ENCODE data around the gene NCK2. TPM values are rescaled to one million over a fixed set of nuclear protein-coding genes. Genes with fewer than 3 reads are reported as not detected.

Gene NCK2
- total and polyA plus RNA-seq, 4 donors: 19.3 to 54.4 (median 33.9) TPM

DNA sequence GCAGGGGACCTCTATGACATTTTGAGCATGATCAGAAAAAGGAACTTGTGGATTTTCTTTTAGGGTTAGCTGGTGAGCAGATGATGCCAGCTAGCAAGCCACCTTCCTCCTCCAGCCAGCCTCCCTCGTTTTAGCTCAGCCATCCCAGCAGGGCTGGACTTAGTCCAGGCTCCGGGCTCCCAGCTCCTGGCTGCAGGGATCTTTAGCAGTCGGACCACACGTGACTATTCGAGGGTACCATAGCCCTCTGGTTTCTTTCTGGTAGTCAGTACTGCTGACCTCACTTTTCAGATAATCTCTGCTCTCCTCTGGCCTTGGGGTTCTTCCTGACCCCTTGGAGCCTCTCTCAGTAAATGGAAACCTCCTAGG is 31.8 kb downstream of the NCK2 start:
- Histone ChIP-seq H3K4me1 (ENCODE audit: control insufficient read depth in 5 of 5, insufficient read depth in 5 of 5, low read length in 5 of 5) (peaks cover 8 to 38% (median 15%) of the 10 kb centered on the region in 5 donors), H3K27me3 (ENCODE audit: control insufficient read depth in 3 of 3, insufficient read depth in 3 of 3, low read length in 2 of 3) (no peaks in the 10 kb centered on the region), H3K9me3 (ENCODE audit: control insufficient read depth in 4 of 4, insufficient read depth in 3 of 4, low read length in 3 of 4) (no peaks in the 10 kb centered on the region), H3K9ac (ENCODE audit: insufficient read depth in 1 of 2, low read length in 2 of 2) (no peak overlapping the region), H3K4me3 (no peak overlapping the region), H3K36me3 (ENCODE audit: control insufficient read depth in 4 of 4, insufficient read depth in 4 of 4, low read length in 4 of 4) (peaks cover 0 to 7% (median under 1%) of the 10 kb centered on the region in 4 donors), H3K27ac (ENCODE audit: low read depth in 1 of 2, low read length in 1 of 2) (peak overlapping the region in 1 of 2 donors; percentile 9)
- 51 to 64% methylated on average over 5 of the region's 5 CpGs for WGBS, 2 donors
- TF ChIP-seq, protein P1, sequence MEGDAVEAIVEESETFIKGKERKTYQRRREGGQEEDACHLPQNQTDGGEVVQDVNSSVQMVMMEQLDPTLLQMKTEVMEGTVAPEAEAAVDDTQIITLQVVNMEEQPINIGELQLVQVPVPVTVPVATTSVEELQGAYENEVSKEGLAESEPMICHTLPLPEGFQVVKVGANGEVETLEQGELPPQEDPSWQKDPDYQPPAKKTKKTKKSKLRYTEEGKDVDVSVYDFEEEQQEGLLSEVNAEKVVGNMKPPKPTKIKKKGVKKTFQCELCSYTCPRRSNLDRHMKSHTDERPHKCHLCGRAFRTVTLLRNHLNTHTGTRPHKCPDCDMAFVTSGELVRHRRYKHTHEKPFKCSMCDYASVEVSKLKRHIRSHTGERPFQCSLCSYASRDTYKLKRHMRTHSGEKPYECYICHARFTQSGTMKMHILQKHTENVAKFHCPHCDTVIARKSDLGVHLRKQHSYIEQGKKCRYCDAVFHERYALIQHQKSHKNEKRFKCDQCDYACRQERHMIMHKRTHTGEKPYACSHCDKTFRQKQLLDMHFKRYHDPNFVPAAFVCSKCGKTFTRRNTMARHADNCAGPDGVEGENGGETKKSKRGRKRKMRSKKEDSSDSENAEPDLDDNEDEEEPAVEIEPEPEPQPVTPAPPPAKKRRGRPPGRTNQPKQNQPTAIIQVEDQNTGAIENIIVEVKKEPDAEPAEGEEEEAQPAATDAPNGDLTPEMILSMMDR (IDR thresholded peaks at IDR 0.05; ENCODE audit: control extremely low read depth, extremely low read depth): no peak
- ATAC-seq (ENCODE audit: insufficient read depth, low FRiP score): no peak
- DNase-seq: no peak

DNA sequence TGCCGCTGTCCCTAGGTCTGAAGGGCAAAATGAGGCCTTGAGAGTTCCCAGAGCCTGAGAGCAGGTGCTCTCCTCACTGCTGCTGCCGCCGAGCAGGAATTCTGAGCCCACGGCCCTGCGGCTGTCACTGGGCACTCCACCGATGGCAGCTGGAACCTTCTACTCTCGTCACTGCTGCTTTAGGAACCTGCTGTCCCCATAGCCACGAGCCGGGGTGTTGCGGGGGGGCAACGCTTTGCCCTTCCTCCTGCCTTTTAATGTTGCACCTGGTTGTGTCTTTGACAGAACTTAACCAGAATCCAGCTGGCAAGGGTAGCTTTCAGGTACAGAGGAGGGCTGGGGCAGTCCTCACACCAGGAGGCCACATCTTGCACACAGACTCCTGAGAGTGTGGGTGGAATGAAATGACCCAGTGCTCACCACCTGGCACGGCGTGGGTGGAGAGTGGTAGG is 32.3 kb downstream of the NCK2 start:
- ATAC-seq (ENCODE audit: insufficient read depth, low FRiP score) (no peak), DNase-seq (no peak)
- Histone ChIP-seq H3K4me1 (ENCODE audit: control insufficient read depth in 5 of 5, insufficient read depth in 5 of 5, low read length in 5 of 5) (peaks cover 8 to 38% (median 15%) of the 10 kb centered on the region in 5 donors), H3K9ac (ENCODE audit: insufficient read depth in 1 of 2, low read length in 2 of 2) (no peak overlapping the region), H3K9me3 (ENCODE audit: control insufficient read depth in 4 of 4, insufficient read depth in 3 of 4, low read length in 3 of 4) (no peaks in the 10 kb centered on the region), H3K27me3 (ENCODE audit: control insufficient read depth in 3 of 3, insufficient read depth in 3 of 3, low read length in 2 of 3) (no peaks in the 10 kb centered on the region), H3K4me3 (no peak overlapping the region), H3K27ac (ENCODE audit: low read depth in 1 of 2, low read length in 1 of 2) (no peak overlapping the region), H3K36me3 (ENCODE audit: control insufficient read depth in 4 of 4, insufficient read depth in 4 of 4, low read length in 4 of 4) (peaks cover 0 to 7% (median 0%) of the 10 kb centered on the region in 4 donors)
- TF ChIP-seq, protein P1 (IDR thresholded peaks at IDR 0.05; ENCODE audit: control extremely low read depth, extremely low read depth): no peak
- WGBS, 2 donors: 82 to 88% methylated on average over 13 of the region's 13 CpGs

DNA sequence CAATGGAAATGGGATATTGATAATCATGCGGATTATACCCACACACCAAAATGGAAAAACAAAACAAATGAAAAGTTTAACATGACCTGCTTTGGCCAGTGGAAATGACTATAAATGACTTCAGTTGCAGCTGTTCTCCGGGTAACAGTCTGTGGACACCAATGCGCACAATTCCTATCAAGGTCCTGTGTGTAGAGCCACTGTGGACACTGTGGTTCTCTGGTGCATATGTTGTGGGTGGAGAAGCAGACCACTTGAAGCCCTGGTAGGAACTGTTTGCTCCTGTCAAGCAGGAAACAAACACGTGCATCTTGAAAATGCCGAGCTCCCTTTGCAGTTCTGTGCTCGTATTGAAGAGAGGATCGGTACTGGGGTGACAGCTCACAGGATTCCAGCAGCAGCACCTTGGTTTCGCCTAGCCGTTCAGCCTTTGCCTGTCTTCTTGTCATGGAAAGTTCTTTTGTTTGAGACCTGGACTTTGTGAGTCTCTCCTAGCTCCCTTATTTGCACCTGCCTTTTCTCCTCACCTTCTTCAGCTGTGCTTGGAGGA is 32.9 kb downstream of the NCK2 start:
- 74 to 83% methylated on average over 9 of the region's 9 CpGs for WGBS, 2 donors
- Histone ChIP-seq H3K27ac (ENCODE audit: low read depth in 1 of 2, low read length in 1 of 2) (no peak overlapping the region), H3K4me1 (ENCODE audit: control insufficient read depth in 5 of 5, insufficient read depth in 5 of 5, low read length in 5 of 5) (peaks cover 8 to 34% (median 15%) of the 10 kb centered on the region in 5 donors), H3K27me3 (ENCODE audit: control insufficient read depth in 3 of 3, insufficient read depth in 3 of 3, low read length in 2 of 3) (no peaks in the 10 kb centered on the region), H3K9ac (ENCODE audit: insufficient read depth in 1 of 2, low read length in 2 of 2) (no peak overlapping the region), H3K36me3 (ENCODE audit: control insufficient read depth in 4 of 4, insufficient read depth in 4 of 4, low read length in 4 of 4) (peaks cover 0 to 7% (median 0%) of the 10 kb centered on the region in 4 donors), H3K4me3 (no peak overlapping the region), H3K9me3 (ENCODE audit: control insufficient read depth in 4 of 4, insufficient read depth in 3 of 4, low read length in 3 of 4) (no peaks in the 10 kb centered on the region)
- DNase-seq: no peak
- TF ChIP-seq, protein P1 (IDR thresholded peaks at IDR 0.05; ENCODE audit: control extremely low read depth, extremely low read depth): no peak
- ATAC-seq (ENCODE audit: insufficient read depth, low FRiP score): no peak
